Suprapubic skin (tissue), 4 donors: ENCODE data around the gene CD300A.

Source experiments
- EP300 ChIP-seq: sonication (generic); formaldehyde crosslinking; IDR thresholded peaks from one replicate; pipeline ENCODE4 v1.6.1; 2017; ENCODE audit warnings: antibody characterized with exemption
- POLR2A ChIP-seq, 2 donors: fragments of 450-650 bp; IDR thresholded peaks; one replicate each; pipeline ENCODE4 v1.6.1; 2017; ENCODE audit warnings: antibody characterized with exemption in 2 of 2, mild to moderate bottlenecking in 2 of 2, moderate library complexity in 2 of 2
- POLR2AphosphoS5 ChIP-seq, 3 donors: sonication (generic); formaldehyde crosslinking; IDR thresholded peaks; one replicate each; pipeline ENCODE4 v1.6.1; 2017; ENCODE audit warnings: antibody characterized with exemption in 3 of 3
- TF ChIP-seq, protein P1 (sequence below), 2 donors: fragments of 200-600 bp in 1 of 2; fragments of 450-650 bp in 1 of 2; sonication (generic) in 1 of 2; IDR thresholded peaks; one replicate each; pipeline ENCODE4 v1.5.1; 2016 to 2019; ENCODE audit warnings: antibody characterized with exemption in 2 of 2, mild to moderate bottlenecking in 1 of 2, moderate library complexity in 1 of 2

DNA sequence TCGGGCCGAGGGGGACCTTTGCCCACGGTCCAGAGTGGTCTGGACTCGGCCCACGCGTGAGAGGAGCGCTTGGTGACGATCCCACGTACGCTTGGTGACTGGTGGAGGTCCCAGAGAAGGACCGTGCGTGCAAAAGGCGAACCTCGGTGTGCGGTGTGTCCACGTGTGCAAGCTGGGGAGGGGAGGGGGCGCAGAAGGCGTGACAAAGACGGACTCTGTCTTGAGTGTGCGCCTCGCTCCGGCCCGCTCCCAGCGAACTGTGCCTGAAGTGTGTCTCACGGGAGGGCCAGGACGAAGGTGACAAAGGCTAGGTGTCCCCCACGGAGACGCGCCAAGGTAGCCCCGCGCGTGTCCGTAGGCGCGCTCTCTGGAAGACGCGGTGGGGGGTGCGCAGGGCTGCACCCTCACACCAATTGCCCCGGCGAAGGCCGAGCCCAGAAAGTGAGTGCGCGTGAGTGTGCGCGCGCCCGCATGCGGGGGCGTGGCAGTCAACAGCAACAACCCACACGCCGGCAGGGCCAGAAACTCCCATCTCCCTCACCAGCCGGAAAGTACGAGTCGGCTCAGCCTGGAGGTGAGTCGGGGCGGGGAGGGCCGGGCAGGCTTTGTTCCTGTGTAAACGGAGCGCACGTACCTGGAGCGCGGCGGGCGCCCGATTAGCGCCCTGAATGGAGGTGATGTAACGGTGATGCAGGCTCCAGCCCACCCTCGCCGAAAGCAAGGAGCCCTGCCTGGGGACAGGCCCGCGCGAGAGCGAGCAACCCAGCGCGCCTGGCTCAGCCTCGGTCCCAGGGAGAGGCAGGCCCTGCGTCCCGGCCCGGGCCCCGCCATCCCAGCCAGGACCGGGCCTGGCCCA lies 34.6 kb upstream of the CD300A start, which contains the start of gene GPRC5C:
- TF ChIP-seq, protein P1, sequence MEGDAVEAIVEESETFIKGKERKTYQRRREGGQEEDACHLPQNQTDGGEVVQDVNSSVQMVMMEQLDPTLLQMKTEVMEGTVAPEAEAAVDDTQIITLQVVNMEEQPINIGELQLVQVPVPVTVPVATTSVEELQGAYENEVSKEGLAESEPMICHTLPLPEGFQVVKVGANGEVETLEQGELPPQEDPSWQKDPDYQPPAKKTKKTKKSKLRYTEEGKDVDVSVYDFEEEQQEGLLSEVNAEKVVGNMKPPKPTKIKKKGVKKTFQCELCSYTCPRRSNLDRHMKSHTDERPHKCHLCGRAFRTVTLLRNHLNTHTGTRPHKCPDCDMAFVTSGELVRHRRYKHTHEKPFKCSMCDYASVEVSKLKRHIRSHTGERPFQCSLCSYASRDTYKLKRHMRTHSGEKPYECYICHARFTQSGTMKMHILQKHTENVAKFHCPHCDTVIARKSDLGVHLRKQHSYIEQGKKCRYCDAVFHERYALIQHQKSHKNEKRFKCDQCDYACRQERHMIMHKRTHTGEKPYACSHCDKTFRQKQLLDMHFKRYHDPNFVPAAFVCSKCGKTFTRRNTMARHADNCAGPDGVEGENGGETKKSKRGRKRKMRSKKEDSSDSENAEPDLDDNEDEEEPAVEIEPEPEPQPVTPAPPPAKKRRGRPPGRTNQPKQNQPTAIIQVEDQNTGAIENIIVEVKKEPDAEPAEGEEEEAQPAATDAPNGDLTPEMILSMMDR (IDR thresholded peaks at IDR 0.05) = no peak
- TF ChIP-seq POLR2A (IDR thresholded peaks at IDR 0.05) (no peak), POLR2AphosphoS5 (IDR thresholded peaks at IDR 0.05) (peak in 1 of 3 donors; percentile 44), EP300 (no peak)
